Panc1 (cell line): Measurements from ENCODE around the gene WDFY2.
"Not testable (repeated sequence)": the region's sequence is repeated elsewhere in the genome, so short reads cannot be mapped to it uniquely, and the experiment has no call there.

Experiments
- POLR2AphosphoS5 ChIP-seq: IDR thresholded peaks from 2 replicates; pipeline ENCODE4 v1.6.1; 2012; ENCODE audit warnings: mild to moderate bottlenecking, low read depth, low read length, moderate library complexity
- SIN3A ChIP-seq: IDR thresholded peaks from 2 replicates; pipeline ENCODE4 v1.6.1; 2012; ENCODE audit warnings: low read depth, mild to moderate bottlenecking, low read length, moderate library complexity, borderline replicate concordance; ENCODE audit not compliant: insufficient read depth
- TF ChIP-seq, protein P1 (sequence below), 2 experiments: IDR thresholded peaks; 2 replicates each; pipeline ENCODE4 v1.6.1; 2011 to 2012; ENCODE audit warnings: low read depth in 2 of 2, control low read depth in 1 of 2, low read length in 1 of 2, mild to moderate bottlenecking in 1 of 2, moderate library complexity in 1 of 2; ENCODE audit not compliant: insufficient read depth in 1 of 2
- TF ChIP-seq, protein P2 (sequence below): fragments of 450-650 bp; IDR thresholded peaks from 2 replicates; pipeline ENCODE4 v1.5.1; 2017; ENCODE audit warnings: mild to moderate bottlenecking

DNA sequence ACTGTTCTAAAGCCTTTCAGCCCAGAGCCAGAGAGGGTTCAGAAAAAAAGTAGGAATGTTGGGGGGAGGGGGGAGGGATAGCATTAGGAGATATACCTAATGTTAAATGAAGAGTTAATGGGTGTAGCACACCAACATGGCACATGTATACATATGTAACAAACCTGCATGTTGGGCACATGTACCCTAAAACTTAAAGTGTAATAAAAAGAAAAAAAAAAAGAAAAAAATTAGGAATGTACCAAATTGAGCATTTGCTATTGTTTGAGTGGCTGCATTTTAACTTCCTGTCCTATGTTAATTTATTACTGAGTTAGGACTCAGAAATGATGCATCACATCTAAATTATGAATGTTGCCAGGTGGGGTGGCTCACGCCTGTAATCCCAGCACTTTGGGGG lies 7.7 kb downstream of the WDFY2 start:
- TF ChIP-seq, protein P1, sequence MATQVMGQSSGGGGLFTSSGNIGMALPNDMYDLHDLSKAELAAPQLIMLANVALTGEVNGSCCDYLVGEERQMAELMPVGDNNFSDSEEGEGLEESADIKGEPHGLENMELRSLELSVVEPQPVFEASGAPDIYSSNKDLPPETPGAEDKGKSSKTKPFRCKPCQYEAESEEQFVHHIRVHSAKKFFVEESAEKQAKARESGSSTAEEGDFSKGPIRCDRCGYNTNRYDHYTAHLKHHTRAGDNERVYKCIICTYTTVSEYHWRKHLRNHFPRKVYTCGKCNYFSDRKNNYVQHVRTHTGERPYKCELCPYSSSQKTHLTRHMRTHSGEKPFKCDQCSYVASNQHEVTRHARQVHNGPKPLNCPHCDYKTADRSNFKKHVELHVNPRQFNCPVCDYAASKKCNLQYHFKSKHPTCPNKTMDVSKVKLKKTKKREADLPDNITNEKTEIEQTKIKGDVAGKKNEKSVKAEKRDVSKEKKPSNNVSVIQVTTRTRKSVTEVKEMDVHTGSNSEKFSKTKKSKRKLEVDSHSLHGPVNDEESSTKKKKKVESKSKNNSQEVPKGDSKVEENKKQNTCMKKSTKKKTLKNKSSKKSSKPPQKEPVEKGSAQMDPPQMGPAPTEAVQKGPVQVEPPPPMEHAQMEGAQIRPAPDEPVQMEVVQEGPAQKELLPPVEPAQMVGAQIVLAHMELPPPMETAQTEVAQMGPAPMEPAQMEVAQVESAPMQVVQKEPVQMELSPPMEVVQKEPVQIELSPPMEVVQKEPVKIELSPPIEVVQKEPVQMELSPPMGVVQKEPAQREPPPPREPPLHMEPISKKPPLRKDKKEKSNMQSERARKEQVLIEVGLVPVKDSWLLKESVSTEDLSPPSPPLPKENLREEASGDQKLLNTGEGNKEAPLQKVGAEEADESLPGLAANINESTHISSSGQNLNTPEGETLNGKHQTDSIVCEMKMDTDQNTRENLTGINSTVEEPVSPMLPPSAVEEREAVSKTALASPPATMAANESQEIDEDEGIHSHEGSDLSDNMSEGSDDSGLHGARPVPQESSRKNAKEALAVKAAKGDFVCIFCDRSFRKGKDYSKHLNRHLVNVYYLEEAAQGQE (IDR thresholded peaks at IDR 0.05; ENCODE audit: insufficient read depth in 1 of 2, low read depth in 2 of 2, low read length in 1 of 2): not testable (repeated sequence)
- not testable (repeated sequence) for TF ChIP-seq POLR2AphosphoS5, SIN3A
- TF ChIP-seq, protein P2, sequence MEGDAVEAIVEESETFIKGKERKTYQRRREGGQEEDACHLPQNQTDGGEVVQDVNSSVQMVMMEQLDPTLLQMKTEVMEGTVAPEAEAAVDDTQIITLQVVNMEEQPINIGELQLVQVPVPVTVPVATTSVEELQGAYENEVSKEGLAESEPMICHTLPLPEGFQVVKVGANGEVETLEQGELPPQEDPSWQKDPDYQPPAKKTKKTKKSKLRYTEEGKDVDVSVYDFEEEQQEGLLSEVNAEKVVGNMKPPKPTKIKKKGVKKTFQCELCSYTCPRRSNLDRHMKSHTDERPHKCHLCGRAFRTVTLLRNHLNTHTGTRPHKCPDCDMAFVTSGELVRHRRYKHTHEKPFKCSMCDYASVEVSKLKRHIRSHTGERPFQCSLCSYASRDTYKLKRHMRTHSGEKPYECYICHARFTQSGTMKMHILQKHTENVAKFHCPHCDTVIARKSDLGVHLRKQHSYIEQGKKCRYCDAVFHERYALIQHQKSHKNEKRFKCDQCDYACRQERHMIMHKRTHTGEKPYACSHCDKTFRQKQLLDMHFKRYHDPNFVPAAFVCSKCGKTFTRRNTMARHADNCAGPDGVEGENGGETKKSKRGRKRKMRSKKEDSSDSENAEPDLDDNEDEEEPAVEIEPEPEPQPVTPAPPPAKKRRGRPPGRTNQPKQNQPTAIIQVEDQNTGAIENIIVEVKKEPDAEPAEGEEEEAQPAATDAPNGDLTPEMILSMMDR: not testable (repeated sequence)
